ENCODE measurements around the gene ZNRF1.

DNA sequence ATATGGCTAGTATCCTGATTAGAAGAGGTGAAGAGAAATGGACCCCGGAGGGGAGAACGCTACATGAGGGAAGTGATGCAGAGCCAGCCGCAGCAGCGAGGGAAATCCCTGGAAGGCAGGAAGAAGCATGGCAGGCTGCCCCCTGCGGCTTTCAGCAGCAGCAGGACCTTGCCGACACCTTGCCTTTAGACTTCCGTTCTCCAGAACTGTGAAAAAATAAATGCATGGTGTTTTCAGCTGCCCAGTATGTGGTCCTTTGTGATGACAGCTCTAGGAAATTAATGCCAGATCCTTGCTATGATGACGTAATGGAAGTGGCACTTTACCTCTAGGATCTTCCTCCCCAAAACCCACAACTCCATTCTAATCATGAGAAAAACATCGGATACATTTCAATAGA is 139.8 kb downstream of the ZNRF1 start:
- TF ChIP-seq SOX6 (IDR thresholded peaks at IDR 0.05) = no peak
- no peak for TF ChIP-seq SOX6 (CRISPR knock-in tag; IDR thresholded peaks at IDR 0.05)
- TF ChIP-seq ZNF703 (CRISPR knock-in tag; IDR thresholded peaks at IDR 0.05; ENCODE audit: borderline replicate concordance) = no peak

All from HepG2 (cell line).